ENCODE data around the gene MAK.
"Not testable (repeated sequence)": the region's sequence is repeated elsewhere in the genome, so short reads cannot be mapped to it uniquely, and the experiment has no call there.

Gene MAK

GRCh38 chr6:10853849-10854300, 15.5 kb upstream of the MAK start:
- peak; percentile 29 to 46 for DNase-seq

- DNase-seq = no peak
Observed at GRCh38 chr6:10852361-10852960, 14.1 kb upstream of the MAK start.

GRCh38 chr6:10850728-10851127, 12.4 kb upstream of the MAK start:
- DNase-seq = no peak

GRCh38 chr6:10849901-10850300, 11.6 kb upstream of the MAK start:
- no peak for DNase-seq

GRCh38 chr6:10847684-10848083, 9.3 kb upstream of the MAK start:
- peak in 1 of 2 donors; percentile 16 for DNase-seq

GRCh38 chr6:10843554-10843953, 5.2 kb upstream of the MAK start:
- no peak for DNase-seq

GRCh38 chr6:10838794-10839333, 525 bp upstream of the MAK start:
- DNase-seq = no peak

GRCh38 chr6:10837622-10837994, 731 bp downstream of the MAK start:
- DNase-seq = peak; percentile 4 to 8

- no peak for DNase-seq
Observed at GRCh38 chr6:10837009-10837621, 1.2 kb downstream of the MAK start.

- no peak for DNase-seq
Observed at GRCh38 chr6:10834823-10835222, 3.5 kb downstream of the MAK start.

GRCh38 chr6:10831609-10832008, 6.7 kb downstream of the MAK start:
- peak in 1 of 2 donors; percentile 78 for DNase-seq

- DNase-seq = no peak
Observed at GRCh38 chr6:10824819-10825218, 13.5 kb downstream of the MAK start.

GRCh38 chr6:10824297-10824696, 14.0 kb downstream of the MAK start:
- DNase-seq = no peak

GRCh38 chr6:10814176-10814575, 24.2 kb downstream of the MAK start:
- DNase-seq = not testable (repeated sequence)

- DNase-seq = no peak
Observed at GRCh38 chr6:10809098-10809497, 29.2 kb downstream of the MAK start.

GRCh38 chr6:10808376-10808775, 30.0 kb downstream of the MAK start:
- DNase-seq = no peak

- peak; percentile 54 to 62 for DNase-seq
Observed at GRCh38 chr6:10801224-10801848, 37.0 kb downstream of the MAK start.

- no peak for DNase-seq
Observed at GRCh38 chr6:10800810-10801209, 37.5 kb downstream of the MAK start.

- DNase-seq = no peak
Observed at GRCh38 chr6:10794239-10794638, 44.1 kb downstream of the MAK start.

- no peak for DNase-seq
Observed at GRCh38 chr6:10793695-10794094, 44.6 kb downstream of the MAK start.

GRCh38 chr6:10793035-10793434, 45.3 kb downstream of the MAK start:
- no peak for DNase-seq

GRCh38 chr6:10792101-10792500, 46.2 kb downstream of the MAK start:
- DNase-seq = no peak

- DNase-seq = no peak
Observed at GRCh38 chr6:10791673-10792072, 46.7 kb downstream of the MAK start.

GRCh38 chr6:10779076-10779475, 59.3 kb downstream of the MAK start:
- DNase-seq = no peak

Data from inflammatory macrophage (primary cell).